Prostate gland (tissue), 2 donors: ENCODE data around the gene MORN1.
"Not testable (repeated sequence)": the region's sequence is repeated elsewhere in the genome, so short reads cannot be mapped to it uniquely, and the experiment has no call there.

Source experiments
- POLR2A ChIP-seq: fragments of 450-650 bp; IDR thresholded peaks from one replicate; pipeline ENCODE4 v1.6.1; 2016; ENCODE audit warnings: antibody characterized with exemption, mild to moderate bottlenecking
- TF ChIP-seq, protein P1 (sequence below), 4 experiments: fragments of 200-600 bp in 2 of 4; fragments of 450-650 bp in 2 of 4; sonication (generic) in 2 of 4; IDR thresholded peaks; 1 replicate in 3 of 4; 2 replicates in 1 of 4; pipeline ENCODE4 v1.5.1; 2016 to 2019; ENCODE audit warnings: antibody characterized with exemption in 4 of 4, mild to moderate bottlenecking in 2 of 4, moderate library complexity in 2 of 4

DNA sequence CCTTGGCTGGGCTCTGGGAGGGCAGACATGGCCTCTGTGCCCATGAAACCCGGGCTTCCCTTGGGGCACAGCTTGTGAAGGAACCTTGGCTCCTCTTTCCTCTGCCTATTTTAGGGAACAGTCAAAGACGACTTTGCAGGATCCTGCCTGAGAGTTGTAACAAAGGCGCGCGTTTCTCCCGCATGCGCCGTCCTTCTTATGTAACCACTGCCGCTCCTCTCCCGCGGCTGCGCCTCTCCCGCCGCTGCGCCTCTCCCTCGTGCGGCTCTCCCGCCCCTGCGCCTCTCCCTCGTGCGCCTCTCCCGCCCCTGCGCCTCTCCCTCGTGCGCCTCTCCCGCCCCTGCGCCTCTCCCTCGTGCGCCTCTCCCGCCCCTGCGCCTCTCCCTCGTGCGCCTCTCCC, 59.8 kb downstream of the MORN1 start:
- TF ChIP-seq, protein P1, sequence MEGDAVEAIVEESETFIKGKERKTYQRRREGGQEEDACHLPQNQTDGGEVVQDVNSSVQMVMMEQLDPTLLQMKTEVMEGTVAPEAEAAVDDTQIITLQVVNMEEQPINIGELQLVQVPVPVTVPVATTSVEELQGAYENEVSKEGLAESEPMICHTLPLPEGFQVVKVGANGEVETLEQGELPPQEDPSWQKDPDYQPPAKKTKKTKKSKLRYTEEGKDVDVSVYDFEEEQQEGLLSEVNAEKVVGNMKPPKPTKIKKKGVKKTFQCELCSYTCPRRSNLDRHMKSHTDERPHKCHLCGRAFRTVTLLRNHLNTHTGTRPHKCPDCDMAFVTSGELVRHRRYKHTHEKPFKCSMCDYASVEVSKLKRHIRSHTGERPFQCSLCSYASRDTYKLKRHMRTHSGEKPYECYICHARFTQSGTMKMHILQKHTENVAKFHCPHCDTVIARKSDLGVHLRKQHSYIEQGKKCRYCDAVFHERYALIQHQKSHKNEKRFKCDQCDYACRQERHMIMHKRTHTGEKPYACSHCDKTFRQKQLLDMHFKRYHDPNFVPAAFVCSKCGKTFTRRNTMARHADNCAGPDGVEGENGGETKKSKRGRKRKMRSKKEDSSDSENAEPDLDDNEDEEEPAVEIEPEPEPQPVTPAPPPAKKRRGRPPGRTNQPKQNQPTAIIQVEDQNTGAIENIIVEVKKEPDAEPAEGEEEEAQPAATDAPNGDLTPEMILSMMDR (IDR thresholded peaks at IDR 0.05) = not testable (repeated sequence)
- TF ChIP-seq POLR2A = not testable (repeated sequence)
